Activated T-cell treated with anti-CD3 and anti-CD28 coated beads, Interleukin-2, amount 50 U/mL, for 4 hours (primary cell): ENCODE results near the gene SOAT1. TPM values are rescaled to one million over a fixed set of nuclear protein-coding genes. Genes with fewer than 3 reads are reported as not detected.
"Not testable (repeated sequence)": the region's sequence is repeated elsewhere in the genome, so short reads cannot be mapped to it uniquely, and the experiment has no call there.

Experiments used
- ATAC-seq, 2 donors: fragments of 200-7000 bp; cut with Tn5 transposase; one replicate each; pipeline ENCODE4 v1.10.0; 2021
- DNase-seq: peaks from one replicate; pipeline ENCODE4 v3.0.0-alpha.2; 2020
- H3K27me3 Mint-ChIP-seq: one replicate; pipeline ENCODE4 v1.8.0; 2021; ENCODE audit warnings: low read depth, mixed read lengths
- H3K36me3 Mint-ChIP-seq: one replicate; pipeline ENCODE4 v1.8.0; 2022; ENCODE audit warnings: mixed read lengths; ENCODE audit not compliant: insufficient read depth
- H3K4me1 Mint-ChIP-seq: one replicate; pipeline ENCODE4 v1.8.0; 2021; ENCODE audit warnings: low read depth, mixed read lengths
- H3K4me3 Mint-ChIP-seq: one replicate; pipeline ENCODE4 v1.8.0; 2021; ENCODE audit warnings: mild to moderate bottlenecking, moderate library complexity, mixed read lengths
- H3K9me3 Mint-ChIP-seq: one replicate; pipeline ENCODE4 v1.8.0; 2021; ENCODE audit warnings: mixed read lengths
- total RNA-seq, 3 donors: library from RNA; stranded (reverse); gene quantifications; one replicate each; pipeline ENCODE4 v1.2.1, GENCODE V29; 2021

The SOAT1 gene
- total RNA-seq, 3 donors from 2014 or later, result 46.3 to 56.7 (median 49.0) TPM

GRCh38 chr1:179351281-179351680 lies 57.7 kb downstream of the SOAT1 start:
- no peak overlapping the region for H3K4me3 Mint-ChIP-seq
- ATAC-seq (no peak), DNase-seq (no peak)
- H3K27me3 Mint-ChIP-seq, result no peaks in the 10 kb centered on the region
- peaks cover 37% of the 10 kb centered on the region for H3K36me3 Mint-ChIP-seq
- H3K4me1 Mint-ChIP-seq, result peaks cover 7% of the 10 kb centered on the region
- H3K9me3 Mint-ChIP-seq, result no peaks in the 10 kb centered on the region

- peaks cover 7% of the 10 kb centered on the region for H3K4me1 Mint-ChIP-seq
Measured at GRCh38 chr1:179352236-179352635, 58.6 kb downstream of the SOAT1 start.

GRCh38 chr1:179353546-179353945 lies 59.9 kb downstream of the SOAT1 start:
- no peak for ATAC-seq
- Mint-ChIP-seq H3K27me3 (no peaks in the 10 kb centered on the region), H3K36me3 (peaks cover 30% of the 10 kb centered on the region), H3K9me3 (no peaks in the 10 kb centered on the region), H3K4me1 (peaks cover 7% of the 10 kb centered on the region), H3K4me3 (no peak overlapping the region)
- DNase-seq, result no peak

More at GRCh38 chr1:179352236-179352635, 58.6 kb downstream of the SOAT1 start:
- no peak for ATAC-seq
- Mint-ChIP-seq H3K4me3 (no peak overlapping the region), H3K9me3 (no peaks in the 10 kb centered on the region), H3K27me3 (no peaks in the 10 kb centered on the region), H3K36me3 (peaks cover 36% of the 10 kb centered on the region)
- DNase-seq, result no peak

- not testable (repeated sequence) for ATAC-seq, H3K27me3 Mint-ChIP-seq, H3K36me3 Mint-ChIP-seq, H3K4me3 Mint-ChIP-seq, DNase-seq, H3K9me3 Mint-ChIP-seq
- H3K4me1 Mint-ChIP-seq, result peaks cover 13% of the 10 kb centered on the region
Measured at GRCh38 chr1:179361631-179362030, 68.0 kb downstream of the SOAT1 start.

- ATAC-seq, result peak; percentile 93 to 94
- Mint-ChIP-seq H3K36me3 (no peaks in the 10 kb centered on the region), H3K4me1 (peaks cover 13% of the 10 kb centered on the region), H3K27me3 (no peaks in the 10 kb centered on the region), H3K4me3 (peak within 1 kb of the TSS; percentile 95), H3K9me3 (no peaks in the 10 kb centered on the region)
- DNase-seq, result peak; percentile 83
Measured at GRCh38 chr1:179365342-179366092, 71.9 kb downstream of the SOAT1 start, which contains the start of gene AXDND1. TSS of gene AXDND1 (plus strand) at chr1:179365971. CDS start at chr1:179366510, 539 bp downstream.

GRCh38 chr1:179366093-179366800 lies 72.7 kb downstream of the SOAT1 start:
- Mint-ChIP-seq H3K36me3 (no peaks in the 10 kb centered on the region), H3K4me1 (peaks cover 13% of the 10 kb centered on the region)
- ATAC-seq, result peak in 1 of 2 donors; percentile 1

GRCh38 chr1:179369751-179370341 lies 76.2 kb downstream of the SOAT1 start:
- ATAC-seq, result peak in 1 of 2 donors; percentile 16
- Mint-ChIP-seq H3K9me3 (no peaks in the 10 kb centered on the region), H3K27me3 (peaks cover 2% of the 10 kb centered on the region), H3K36me3 (no peaks in the 10 kb centered on the region), H3K4me1 (peaks cover 13% of the 10 kb centered on the region), H3K4me3 (no peak overlapping the region)
- no peak for DNase-seq

More at GRCh38 chr1:179366093-179366800, 72.7 kb downstream of the SOAT1 start:
- no peaks in the 10 kb centered on the region for H3K27me3 Mint-ChIP-seq
- H3K4me3 Mint-ChIP-seq, result peak overlapping the region; percentile 95
- H3K9me3 Mint-ChIP-seq, result no peaks in the 10 kb centered on the region
- DNase-seq, result no peak

GRCh38 chr1:179372160-179372559 lies 78.6 kb downstream of the SOAT1 start:
- Mint-ChIP-seq H3K4me1 (no peaks in the 10 kb centered on the region), H3K4me3 (no peak overlapping the region), H3K9me3 (no peaks in the 10 kb centered on the region), H3K27me3 (peaks cover 2% of the 10 kb centered on the region), H3K36me3 (no peaks in the 10 kb centered on the region)
- DNase-seq, result no peak
- no peak for ATAC-seq

- H3K27me3 Mint-ChIP-seq, result peaks cover 2% of the 10 kb centered on the region
- DNase-seq (no peak), ATAC-seq (no peak)
- H3K9me3 Mint-ChIP-seq, result no peaks in the 10 kb centered on the region
- no peaks in the 10 kb centered on the region for H3K36me3 Mint-ChIP-seq
- H3K4me3 Mint-ChIP-seq, result no peak overlapping the region
- no peaks in the 10 kb centered on the region for H3K4me1 Mint-ChIP-seq
Measured at GRCh38 chr1:179376223-179376622, 82.6 kb downstream of the SOAT1 start.

GRCh38 chr1:179380299-179380698 lies 86.7 kb downstream of the SOAT1 start:
- ATAC-seq, result no peak
- no peak overlapping the region for H3K4me3 Mint-ChIP-seq

GRCh38 chr1:179384027-179384426 lies 90.4 kb downstream of the SOAT1 start:
- H3K4me1 Mint-ChIP-seq, result no peaks in the 10 kb centered on the region
- H3K36me3 Mint-ChIP-seq, result no peaks in the 10 kb centered on the region
- ATAC-seq (no peak), DNase-seq (no peak)
- no peak overlapping the region for H3K4me3 Mint-ChIP-seq
- no peaks in the 10 kb centered on the region for H3K27me3 Mint-ChIP-seq
- H3K9me3 Mint-ChIP-seq, result no peaks in the 10 kb centered on the region

More at GRCh38 chr1:179380299-179380698, 86.7 kb downstream of the SOAT1 start:
- H3K4me1 Mint-ChIP-seq, result no peaks in the 10 kb centered on the region
- H3K36me3 Mint-ChIP-seq, result no peaks in the 10 kb centered on the region
- H3K27me3 Mint-ChIP-seq, result no peaks in the 10 kb centered on the region
- DNase-seq, result no peak
- H3K9me3 Mint-ChIP-seq, result no peaks in the 10 kb centered on the region

GRCh38 chr1:179385510-179385909 lies 91.9 kb downstream of the SOAT1 start:
- no peak for ATAC-seq
- Mint-ChIP-seq H3K4me3 (no peak overlapping the region), H3K9me3 (no peaks in the 10 kb centered on the region), H3K27me3 (no peaks in the 10 kb centered on the region), H3K36me3 (no peaks in the 10 kb centered on the region), H3K4me1 (no peaks in the 10 kb centered on the region)
- no peak for DNase-seq

- H3K4me1 Mint-ChIP-seq, result no peaks in the 10 kb centered on the region
- DNase-seq, result no peak
- peaks cover 3% of the 10 kb centered on the region for H3K27me3 Mint-ChIP-seq
- ATAC-seq, result no peak
- peaks cover 18% of the 10 kb centered on the region for H3K9me3 Mint-ChIP-seq
- peaks cover 6% of the 10 kb centered on the region for H3K36me3 Mint-ChIP-seq
- no peak overlapping the region for H3K4me3 Mint-ChIP-seq
Measured at GRCh38 chr1:179393721-179394120, 100.1 kb downstream of the SOAT1 start.

GRCh38 chr1:179399399-179399798 lies 105.8 kb downstream of the SOAT1 start:
- not testable (repeated sequence) for H3K9me3 Mint-ChIP-seq, H3K4me3 Mint-ChIP-seq, H3K27me3 Mint-ChIP-seq, ATAC-seq, H3K36me3 Mint-ChIP-seq, DNase-seq, H3K4me1 Mint-ChIP-seq
